Astrocyte of the hippocampus (primary cell): Measurements from ENCODE around the gene CCDC32.
"Not testable (repeated sequence)": the region's sequence is repeated elsewhere in the genome, so short reads cannot be mapped to it uniquely, and the experiment has no call there.

Source experiments
- DNase-seq: peaks from one replicate; pipeline ENCODE4 v3.0.0; 2011; ENCODE audit warnings: low read depth, low spot score

The CCDC32 gene, protein sequence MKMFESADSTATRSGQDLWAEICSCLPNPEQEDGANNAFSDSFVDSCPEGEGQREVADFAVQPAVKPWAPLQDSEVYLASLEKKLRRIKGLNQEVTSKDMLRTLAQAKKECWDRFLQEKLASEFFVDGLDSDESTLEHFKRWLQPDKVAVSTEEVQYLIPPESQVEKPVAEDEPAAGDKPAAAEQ

DNA sequence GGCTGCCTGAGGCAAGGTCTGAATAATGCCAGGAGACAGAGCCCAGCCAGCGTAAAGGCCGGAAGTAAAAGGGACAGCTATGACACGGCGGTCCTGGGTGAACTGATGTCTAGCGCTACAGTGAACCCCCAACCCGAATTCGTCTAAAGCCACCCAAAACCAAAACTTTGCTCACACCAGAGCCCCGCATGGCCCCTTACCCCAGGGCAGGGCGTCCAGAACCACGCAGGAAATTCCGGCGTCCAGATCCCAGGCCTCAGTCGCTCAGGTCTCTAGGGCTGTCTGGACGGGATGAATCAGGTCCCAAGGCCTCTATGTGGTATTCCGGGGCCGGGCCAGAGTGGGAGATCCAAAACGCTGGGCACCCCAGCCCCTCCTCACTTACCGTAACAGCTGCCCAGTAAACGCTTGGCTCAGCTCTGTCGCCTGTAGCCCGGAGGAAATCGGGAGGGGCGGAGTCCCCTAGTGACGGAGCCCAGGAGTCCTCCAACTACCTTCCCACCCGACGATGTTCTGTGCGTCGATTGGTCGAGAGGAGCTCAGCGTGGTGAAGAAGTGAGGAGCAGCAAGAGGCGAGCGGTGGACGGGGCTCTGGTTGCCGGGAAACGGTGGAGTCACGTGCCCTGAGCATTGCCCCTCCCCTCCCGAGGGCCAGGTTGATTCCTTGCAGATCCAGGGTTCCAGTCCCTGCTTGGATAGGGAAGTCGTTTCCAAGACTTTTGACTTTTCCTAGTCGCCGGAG is at the start of gene CCDC32:
TSS of gene CCDC32 (minus strand) at position 452 of the 742 bp plus-strand sequence. CDS start 2,027 bp downstream, outside the sequence.
- peak; percentile 99 for DNase-seq

DNA sequence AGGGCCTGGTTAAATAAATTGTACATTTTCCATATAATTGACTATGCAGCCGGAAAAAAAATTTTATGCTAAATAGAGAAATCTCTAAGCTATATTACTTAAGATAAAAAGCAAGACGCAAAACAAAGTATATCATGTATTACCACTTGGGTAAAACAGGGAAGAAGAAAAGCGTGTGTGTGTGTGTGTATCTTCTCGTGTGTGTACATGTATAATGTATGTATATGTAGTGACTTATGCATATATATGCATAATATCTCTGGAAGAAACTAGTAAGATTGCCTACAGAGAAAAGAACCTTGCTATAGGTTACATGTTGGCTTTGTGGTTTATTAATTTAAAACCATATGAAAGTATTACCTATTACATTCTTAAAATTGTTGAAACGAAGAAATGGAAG is 48.2 kb upstream of the CCDC32 start:
- DNase-seq = no peak

DNA sequence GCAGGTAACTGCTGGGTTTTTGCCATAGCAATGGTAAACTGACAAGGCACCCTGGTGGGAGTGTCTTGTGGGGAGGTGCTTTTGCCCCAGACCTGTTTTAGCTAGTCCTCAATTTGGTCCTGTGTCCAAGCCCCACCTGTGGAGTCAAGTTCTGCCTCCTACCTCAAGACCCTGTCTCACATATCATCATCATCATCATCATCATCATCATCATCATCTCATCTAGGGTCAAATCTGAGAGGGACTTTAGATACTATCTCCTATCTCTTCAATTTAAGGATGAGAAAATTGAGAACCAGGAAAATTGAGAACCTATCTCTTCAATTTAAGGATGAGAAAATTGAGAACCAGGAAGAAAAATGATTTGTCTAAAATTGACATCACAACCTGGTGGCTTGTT is 39.1 kb upstream of the CCDC32 start:
- DNase-seq = no peak

DNA sequence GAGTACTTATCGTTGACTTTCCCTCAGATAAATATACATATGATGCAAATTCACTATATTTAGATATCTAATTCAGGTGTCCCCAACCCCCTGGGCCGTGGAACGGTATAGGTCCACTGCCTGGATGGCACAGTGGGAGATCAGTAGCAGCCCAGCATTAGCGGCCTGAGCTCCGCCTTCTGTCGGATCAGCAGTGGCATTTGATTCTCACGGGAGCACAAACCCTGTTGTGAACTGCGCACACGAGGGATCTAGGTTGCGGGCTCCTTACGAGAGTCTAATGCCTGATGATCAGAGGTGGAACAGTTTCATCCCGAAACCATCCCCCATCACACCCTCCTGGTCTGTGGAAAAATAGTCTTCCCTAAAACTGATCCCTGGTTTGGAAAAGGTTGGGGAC is 36.1 kb upstream of the CCDC32 start:
- no peak for DNase-seq

DNA sequence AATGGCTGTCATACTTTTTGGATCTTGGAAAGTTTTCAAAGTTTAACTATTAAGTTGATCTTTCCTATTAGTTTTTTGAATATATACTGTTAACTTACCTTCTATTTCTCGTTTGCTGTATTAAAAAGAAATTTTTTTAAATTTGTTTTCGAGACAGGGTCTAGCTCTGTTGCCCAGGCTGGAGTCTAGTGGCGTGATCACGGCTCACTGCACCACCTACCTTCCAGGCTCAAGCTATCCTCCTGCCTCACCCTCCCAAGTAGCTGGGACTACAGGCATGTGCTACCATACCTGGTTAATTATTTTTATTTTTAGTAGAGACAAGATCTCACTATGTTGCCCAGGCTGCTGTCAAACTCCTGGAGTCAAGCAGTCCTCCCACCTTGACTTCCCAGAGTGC is 33.8 kb upstream of the CCDC32 start:
- no peak for DNase-seq

DNA sequence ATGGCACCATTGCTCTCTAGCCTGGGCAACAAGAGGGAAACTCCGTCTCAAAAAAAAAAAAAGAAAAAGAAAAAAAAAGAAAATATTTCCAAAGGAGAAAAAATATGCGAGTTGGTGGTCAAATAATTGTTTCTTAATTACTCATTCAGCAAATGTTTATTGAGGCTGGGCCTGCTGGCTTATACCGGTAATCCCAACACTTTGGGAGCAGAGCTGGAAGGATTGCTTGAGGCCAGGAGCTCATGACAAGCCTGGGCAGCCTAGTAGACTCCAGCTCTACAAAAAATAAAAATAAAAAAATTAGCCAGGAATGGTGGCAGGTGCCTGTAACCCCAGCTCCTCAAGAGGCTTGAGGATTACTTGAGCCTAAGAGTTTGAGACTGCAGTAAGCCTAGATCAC is 33.3 kb upstream of the CCDC32 start:
- DNase-seq = no peak

DNA sequence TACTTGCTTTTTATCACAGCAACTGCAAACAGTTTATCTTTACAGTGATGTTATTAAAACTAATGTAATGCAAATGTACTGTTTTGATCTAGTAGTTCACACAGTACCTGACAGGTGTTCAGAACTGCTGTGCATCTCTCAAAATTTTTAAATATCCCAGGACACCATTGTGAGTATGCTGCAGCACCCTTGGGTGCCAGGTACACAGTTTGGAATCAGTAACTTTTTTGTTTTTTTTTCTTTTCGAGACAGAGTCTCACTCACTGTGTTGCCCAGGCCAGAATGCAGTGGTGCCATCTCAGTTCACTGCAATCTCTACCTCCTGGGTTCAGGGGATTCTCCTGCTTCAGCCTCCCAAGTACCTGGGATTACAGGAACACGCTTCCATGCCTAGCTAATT is 32.2 kb upstream of the CCDC32 start:
- DNase-seq = no peak

DNA sequence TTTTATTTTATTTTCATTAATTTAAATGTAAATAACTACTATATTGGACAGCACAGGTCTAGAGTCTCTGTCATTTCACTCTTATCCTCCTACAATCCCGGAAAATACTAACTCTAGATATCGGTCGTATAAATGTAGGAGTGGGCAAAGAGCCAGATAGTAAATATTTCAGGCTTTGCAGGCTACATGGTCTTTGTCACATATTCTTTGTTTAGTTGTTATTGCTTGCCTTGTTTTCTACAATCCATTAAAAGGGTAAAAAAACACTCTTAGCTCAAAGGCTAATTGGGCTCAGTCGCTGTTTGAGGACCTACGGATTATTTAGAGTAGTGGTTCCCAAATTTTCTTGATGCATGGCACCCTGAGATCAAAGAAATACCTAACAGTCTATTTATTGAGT is 30.9 kb upstream of the CCDC32 start:
- no peak for DNase-seq

DNA sequence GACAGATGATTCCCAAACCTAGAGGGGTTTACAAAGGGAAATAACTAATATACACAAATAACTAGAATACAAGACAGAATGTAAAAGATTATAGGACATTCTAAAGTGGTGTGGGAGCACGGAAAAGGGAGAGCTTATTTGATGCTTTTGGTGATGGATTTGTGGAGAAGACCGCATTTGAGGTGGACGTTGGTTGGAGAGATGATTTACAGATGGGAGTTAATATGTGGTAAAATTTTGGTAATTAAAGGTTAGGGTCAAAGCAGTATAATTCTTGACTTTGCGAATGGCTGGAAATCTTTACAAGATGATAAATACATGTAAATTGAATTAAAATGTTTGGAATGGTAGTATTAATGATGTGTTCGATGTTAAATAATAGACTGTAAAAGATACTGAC is 30.4 kb upstream of the CCDC32 start:
- DNase-seq = no peak

DNA sequence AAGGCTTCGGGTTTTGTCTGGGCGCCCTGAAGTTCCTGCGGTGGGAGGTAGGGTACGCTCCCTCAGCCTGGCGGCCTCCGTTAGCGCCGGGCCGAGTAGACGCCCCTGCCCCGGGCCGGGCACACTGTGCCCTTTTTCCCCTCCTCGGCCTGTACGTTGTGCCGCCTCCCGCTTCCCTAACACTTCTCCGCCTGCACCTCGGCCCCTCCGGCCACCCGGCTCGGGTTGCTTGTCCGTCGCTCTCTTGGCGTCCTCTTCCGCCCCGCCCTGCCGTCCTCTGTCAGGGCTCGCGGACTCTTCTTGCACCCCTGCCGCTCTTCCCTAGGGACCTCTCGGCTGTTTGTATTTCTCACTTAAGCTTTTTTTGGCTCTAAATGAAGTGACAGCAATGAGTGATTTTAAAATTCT is 29.6 kb upstream of the CCDC32 start:
- no peak for DNase-seq

DNA sequence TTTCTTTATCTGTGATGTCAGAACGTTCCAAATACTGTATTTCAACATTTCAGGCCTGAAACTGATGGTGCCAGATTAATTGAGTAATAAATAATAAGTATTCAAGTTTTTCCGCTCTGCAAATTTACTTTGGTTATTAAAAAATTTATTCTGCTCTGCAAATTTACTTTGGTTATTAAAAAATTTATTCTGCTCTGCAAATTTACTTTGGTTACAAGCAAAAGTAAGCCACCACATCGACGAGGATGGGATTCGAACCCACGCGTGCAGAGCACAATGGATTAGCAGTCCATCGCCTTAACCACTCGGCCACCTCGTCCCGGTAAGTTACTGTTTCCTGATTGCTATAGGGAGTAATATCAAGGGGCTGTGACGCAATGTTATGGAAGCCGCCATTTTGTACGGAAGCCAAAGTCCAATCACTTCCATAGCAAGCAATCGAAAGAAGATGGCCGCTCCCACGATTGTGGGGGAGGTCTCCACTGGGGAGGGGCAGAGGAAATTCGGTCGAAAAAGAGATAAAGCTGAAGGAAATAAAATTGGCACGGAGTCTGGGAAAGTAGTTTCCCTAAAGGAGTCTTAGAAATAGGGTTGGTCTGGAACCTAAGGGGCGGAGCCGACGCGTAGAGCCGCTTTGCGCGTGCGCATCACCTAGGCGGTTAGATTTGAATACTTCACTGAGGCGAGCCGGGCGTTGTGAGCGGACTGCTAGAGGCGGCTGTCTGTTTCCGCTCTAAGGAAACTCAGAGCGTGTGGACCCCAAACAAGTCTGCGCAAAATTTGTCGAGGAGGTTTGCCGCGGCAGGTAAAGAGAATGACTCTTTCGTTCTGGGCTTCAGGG is 29.0 kb upstream of the CCDC32 start, which contains the start of gene KNL1:
TSS of gene KNL1 (plus strand) at position 662 of the 841 bp plus-strand sequence. CDS start 8,683 bp downstream, outside the sequence.
- DNase-seq = peak; percentile 97

DNA sequence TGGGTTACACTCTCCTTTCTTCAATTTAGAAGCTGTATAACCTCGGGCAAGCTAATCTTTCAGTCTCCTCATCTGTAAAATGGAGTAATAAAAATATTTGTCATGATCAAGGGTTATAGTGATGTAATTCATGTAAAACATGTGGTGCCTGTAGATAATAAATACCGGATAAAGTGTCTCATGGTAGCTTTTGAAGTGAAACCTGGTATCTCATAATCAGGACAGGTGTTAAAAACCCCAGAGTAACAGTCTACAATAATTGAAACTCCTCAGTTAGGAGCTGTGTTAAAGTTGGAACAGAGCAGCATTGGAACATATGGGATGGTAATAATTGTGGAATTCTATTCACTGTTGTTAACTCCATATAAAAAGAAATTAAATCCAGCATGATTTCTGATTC is 28.3 kb upstream of the CCDC32 start:
- no peak for DNase-seq

DNA sequence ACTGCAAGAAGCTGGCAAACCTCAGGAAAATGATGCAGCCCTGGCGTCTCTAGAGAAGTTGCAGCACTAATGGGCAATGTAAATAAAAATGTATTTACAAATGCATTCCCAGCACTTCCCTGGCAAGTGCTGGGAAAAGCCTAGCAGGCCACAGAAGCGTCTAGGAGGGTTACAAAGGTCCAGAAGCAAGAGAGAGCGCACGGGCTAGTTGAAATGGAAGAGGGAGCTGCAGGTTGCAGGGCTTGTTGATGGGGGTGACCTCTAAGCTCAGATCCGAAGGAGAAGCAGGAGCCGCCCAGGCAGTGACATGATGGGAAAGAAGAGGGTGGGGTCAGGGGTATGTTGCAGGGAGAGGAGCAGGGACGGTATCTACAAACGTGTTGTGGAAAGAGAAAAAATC is 26.5 kb upstream of the CCDC32 start:
- DNase-seq = no peak

DNA sequence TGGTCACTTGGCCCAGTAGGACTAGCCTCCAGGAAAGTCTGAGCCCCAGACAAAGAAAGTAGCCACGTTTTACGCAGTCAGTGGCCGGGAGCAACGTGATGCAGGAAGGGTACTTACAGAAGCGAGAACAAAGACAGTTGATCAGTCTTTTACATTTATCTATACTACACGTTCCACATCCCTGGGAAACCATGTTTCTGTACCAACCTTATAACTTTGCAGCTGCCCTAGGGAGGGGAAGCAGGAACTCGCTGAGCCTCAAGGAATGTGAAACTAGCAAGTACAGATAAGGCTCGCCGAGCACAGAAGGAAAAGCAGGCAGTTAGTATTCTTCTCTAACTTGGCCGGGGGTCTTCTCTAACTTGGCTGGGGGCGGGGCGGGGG is 25.8 kb upstream of the CCDC32 start:
- DNase-seq = no peak

DNA sequence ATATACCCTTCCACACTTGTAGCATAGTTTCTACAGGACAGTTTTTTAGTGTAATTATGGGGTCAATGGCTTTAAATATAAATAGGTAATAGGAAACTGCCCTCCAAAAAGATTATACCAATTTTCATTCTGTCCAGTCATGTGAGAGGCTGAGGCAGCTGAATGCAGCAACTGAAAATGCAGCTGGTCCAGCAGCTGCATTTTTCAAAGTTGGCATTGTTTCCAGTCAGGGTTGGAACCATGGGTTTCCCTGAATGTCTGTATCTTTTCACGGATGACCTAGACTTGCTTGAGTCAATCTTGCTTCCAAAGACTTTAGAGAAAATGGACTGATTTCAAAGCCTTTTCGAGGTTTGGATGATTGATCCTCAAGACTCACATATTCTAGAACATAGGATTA is 19.3 kb upstream of the CCDC32 start:
- DNase-seq = no peak

DNA sequence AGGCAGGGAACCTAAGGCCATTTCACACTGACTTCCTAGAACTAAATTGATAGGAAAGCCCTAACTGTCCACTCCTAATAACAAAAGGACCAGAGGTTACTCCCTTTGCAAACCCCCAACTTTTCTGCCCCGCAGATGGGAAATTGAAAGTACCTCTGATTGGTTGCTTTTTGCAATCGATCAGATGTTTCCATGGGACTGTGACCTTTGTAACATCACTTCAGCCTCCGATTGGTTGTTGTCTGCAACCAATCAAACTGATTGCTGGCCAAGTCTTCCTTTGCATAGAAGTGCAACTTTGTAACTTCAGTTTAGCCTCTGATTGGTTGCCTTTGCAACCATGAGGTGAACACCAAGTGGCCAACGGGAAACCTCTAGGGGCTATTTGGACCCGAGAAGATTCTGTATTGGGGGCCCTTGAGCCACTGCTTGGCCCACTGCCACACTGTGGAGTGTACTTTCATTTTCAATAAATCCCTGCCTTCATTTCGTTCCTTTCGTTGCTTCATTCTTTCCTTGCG is 17.9 kb upstream of the CCDC32 start:
- DNase-seq = no peak

DNA sequence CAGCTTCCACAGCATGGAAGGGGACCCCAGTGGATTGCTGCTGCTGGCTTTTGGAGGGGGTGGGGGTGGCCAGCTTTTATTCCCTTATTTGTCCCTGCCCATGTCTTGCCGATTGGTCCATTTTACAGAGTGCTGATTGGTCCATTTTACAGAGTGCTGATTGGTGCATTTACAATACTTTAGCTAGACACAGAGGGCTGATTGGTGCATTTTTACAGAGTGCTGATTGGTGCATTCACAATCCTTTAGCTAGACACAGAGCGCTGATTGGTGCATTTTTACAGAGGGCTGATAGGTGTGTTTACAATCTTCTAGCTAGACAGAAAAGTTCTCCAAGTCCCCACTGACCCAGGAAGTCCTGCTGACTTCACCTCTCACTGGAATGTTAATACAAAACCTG is 17.0 kb upstream of the CCDC32 start:
- DNase-seq = not testable (repeated sequence)

DNA sequence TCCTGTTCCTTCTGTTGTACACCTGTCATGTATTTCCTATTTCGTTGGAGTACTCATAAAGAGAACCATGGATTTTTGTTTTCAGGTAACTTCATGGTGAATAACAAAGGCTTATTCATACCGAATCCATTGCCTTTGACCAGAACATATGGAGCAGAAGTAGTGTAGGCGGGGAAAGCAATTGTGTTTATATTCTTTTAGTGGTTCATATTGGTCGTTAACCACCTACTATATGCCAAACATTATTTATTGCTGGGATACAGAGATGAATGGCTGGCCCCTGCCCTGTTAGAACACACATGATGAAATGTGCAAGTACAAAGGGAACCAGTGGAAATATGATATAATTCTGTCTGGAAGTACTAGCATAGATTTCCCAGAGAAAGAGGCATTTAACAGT is 14.1 kb upstream of the CCDC32 start:
- no peak for DNase-seq

DNA sequence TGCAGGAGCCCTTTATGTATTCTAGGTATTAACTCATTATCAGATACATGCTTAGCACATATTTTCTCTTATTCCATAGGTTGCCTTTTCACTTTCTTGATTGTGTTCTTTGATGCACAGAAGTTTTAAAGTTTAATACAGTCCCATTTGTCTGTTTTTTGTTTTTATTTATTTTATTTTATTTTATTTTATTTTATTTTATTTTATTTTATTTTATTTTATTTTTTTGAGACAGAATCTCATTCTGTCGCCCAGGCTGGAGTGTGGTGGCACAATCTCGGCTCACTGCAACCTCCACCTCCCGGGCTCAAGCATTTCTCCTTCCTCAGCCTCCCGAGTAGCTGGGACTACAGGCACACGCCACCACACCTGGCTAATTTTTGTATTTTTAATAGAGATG is 12.1 kb upstream of the CCDC32 start:
- not testable (repeated sequence) for DNase-seq

DNA sequence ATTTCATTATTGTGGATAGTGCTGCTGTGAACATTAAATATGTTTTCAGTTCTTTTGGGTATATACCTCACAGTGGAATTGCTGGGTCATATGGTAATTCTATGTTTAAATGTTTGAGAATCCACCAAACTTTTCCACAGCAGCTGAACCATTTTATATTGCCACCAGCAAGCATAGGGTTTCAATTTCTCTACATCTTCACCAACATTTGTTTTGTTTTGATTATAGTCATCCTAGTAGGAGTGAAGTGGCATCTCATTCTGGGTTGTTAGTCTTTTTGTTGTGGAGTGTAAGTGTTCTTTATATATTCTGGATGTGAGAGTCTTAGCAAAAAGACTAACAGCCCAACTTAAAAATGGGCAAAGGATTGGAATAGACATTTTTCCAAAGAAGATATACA is 10.3 kb upstream of the CCDC32 start:
- no peak for DNase-seq

DNA sequence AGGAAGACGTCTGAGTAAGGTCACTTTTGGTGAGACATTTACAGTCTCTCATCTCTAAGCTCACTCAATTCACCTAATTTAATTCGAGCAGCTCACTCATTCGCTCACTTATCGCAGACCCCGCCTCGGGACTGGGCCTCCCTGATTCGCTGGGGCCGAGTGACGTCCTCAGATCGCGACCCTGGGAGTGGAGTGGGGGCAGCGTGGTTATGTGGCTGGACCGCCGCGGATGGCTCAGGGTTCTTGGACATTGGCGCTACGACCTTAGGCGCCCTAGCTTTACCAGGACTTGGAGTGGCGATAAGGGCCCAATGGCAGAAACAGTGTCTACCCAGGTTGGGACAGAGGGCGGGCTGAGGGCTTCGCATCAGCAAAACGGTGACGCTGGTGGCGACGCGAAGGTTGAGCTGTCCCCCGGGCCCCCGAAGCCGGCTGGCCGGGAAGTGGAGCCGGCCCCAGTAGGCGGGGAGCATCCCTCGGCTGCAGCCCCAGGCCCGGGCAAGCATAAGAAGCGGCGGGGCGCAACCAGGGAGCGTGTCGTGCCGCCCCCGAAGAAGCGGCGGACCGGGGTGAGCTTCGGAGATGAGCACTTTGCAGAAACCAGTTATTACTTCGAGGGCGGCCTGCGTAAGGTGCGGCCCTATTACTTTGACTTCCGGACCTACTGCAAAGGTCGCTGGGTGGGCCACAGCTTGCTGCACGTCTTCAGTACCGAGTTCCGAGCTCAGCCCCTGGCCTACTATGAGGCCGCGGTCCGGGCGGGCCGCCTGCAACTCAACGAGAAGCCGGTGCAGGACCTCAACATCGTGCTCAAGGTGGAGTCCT is 4.5 kb upstream of the CCDC32 start, which contains the start of gene RPUSD2:
TSS of gene RPUSD2 (plus strand) at position 171 of the 825 bp plus-strand sequence. CDS start at position 210, 39 bp downstream.
- peak; percentile 96 for DNase-seq
